Effector CD8-positive, alpha-beta T cell (primary cell): ENCODE measurements around the gene NAPSA.
"Not testable (repeated sequence)": the region's sequence is repeated elsewhere in the genome, so short reads cannot be mapped to it uniquely, and the experiment has no call there.

Experiments used
- DNase-seq: peaks from one replicate; lab custom pipeline; 2025; lab: John Stamatoyannopoulos, UW
- total RNA-seq, 4 experiments: gene quantifications; one replicate each; lab custom pipeline; 2026; lab: John Stamatoyannopoulos, UW

The NAPSA gene
- 0.18 to 3.2 (median 1.2) reads per million in 4 experiments for total RNA-seq

DNA sequence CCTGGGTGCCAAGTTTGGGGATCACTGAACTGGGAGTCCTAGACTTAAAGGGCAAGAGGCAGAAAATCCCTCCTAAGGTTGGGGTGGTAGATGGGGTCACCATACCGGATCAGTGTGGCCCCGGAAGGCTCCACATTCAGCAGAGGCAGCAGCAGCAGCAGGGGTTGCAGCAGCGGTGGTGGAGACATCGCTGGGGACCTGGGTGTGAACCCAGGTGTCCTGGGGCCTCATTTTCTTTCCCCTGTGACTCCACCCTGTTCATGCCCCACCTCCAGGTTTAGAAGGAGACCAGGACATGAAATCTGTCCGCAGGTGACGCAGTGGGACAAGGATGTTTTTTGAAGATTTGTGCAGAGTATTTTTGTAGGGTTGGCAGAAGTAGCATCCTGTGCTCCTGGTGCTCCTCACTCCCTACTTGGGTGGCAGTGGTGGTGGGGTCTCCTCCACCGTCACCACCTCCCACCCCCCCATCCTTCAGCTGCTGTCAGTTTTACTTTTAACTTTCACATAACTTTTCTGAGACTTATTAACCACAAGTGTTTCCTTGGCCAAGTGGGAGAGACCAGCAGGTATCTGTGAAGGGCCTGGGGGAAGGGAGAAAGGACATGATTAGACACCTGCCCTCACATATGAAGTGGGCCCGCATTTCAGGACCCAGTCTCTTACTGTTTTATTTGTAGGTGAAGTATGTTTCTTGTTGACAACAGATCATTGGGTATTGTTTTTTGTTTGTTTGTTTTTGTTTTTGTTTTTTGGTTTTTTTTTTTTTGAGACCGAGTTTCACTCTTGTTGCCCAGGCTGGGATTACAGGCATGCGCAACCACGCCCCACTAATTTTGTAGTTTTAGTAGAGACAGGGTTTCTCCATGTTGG lies at the start of gene NAPSA:
TSS of gene NAPSA (minus strand) at position 206 of the 873 bp plus-strand sequence. CDS start at position 188, 18 bp downstream.
- DNase-seq, result no peak

DNA sequence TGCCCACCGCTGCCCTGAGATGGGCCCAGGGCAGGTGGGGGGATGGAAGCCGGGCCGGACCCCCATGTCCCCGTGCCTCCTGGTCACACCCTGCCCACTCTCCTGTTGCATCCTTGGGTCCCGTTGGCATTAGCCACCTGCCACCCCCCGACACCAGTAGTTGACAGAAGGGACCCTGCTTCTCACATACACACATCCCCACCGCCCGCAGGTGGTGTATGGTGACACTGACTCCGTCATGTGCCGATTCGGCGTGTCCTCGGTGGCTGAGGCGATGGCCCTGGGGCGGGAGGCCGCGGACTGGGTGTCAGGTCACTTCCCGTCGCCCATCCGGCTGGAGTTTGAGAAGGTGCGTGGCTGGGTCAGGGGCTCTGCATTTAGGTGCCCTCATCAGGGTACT lies 48.1 kb upstream of the NAPSA start:
- no peak for DNase-seq

DNA sequence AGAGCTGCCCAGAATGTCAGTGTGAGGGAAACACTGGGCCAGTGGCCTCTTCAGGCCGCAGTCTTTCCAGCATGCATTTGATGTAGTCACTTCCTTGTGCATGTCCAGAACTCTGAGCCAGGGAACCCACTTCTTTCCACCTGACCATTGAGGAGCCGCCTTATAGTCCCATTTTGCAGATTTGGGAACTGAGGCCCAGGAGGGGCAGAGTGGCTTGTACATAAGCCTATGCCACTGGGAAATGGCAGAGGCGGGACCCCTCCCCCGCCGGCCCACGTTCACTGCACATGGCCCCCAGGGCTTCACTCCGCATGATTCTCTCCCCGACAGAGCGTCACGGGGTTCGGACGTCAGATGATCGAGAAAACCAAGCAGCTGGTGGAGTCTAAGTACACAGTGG lies 47.7 kb upstream of the NAPSA start:
- no peak for DNase-seq

DNA sequence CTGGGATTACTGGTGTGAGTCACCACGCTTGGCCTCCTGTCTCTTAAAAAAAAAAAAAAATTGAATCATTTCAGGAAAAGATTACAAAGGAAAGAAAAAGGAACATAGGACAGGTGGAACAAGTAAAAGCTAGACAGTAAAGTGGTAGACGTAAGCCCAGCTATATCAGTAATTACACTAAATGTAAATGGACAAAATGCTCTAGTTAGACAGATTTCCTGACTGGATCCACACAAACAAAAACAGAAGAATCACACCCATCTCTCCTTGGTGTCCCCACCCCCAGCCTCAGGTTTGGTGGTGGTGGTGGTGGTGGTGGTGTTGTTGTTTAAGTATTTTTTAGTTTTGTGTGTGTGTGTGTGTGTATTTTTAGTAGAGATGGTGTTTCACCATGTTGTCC lies 47.0 kb upstream of the NAPSA start:
- DNase-seq, result no peak

DNA sequence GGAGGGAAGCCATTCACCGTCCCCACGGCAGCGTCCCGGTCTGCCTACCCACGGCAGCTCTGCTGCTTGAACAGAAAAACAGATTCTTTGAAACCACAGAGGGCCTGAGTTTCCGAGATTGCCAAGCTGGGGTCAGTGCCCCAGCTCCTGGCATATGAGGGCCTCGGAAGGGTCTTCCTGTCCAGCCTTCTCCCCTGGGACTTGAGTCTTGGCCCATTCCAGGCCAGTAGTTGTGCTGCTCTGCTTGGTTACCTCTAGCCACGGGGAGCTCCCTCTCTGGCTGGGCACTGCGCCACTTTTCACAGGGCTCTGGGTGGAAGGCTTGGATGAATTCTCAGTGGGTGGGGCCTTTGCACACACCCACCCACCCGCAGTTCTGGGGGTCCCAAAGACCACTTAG lies 44.7 kb upstream of the NAPSA start:
- no peak for DNase-seq

DNA sequence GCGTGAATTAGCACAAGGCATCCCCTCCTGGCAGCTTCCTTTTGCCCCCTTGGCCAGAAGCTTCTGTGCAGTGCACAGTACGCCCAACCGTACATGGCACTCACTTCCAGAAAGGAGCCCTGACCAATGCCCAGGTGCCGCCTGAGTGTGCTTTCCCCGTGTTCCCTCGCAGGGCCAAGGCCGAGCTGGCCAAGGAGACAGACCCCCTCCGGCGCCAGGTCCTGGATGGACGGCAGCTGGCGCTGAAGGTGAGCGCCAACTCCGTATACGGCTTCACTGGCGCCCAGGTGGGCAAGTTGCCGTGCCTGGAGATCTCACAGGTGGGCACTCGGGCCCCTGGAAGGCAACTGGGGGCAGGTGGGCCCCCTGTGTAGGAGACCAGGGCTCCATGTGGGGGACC lies 43.9 kb upstream of the NAPSA start:
- DNase-seq, result no peak

DNA sequence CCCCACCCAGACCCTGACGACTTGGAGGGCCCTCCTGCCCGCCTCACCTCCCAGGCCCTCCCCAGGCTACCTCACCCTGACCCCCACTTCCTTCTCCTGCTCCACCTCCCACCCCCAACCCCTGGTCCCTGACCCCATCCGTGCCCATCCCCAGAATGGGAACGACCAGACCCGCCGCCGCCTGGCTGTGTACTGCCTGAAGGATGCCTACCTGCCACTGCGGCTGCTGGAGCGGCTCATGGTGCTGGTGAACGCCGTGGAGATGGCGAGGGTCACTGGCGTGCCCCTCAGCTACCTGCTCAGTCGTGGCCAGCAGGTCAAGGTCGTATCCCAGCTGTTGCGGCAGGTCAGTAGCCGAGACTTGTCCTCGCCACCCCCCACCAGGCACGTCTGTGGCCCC lies 41.4 kb upstream of the NAPSA start:
- no peak for DNase-seq

DNA sequence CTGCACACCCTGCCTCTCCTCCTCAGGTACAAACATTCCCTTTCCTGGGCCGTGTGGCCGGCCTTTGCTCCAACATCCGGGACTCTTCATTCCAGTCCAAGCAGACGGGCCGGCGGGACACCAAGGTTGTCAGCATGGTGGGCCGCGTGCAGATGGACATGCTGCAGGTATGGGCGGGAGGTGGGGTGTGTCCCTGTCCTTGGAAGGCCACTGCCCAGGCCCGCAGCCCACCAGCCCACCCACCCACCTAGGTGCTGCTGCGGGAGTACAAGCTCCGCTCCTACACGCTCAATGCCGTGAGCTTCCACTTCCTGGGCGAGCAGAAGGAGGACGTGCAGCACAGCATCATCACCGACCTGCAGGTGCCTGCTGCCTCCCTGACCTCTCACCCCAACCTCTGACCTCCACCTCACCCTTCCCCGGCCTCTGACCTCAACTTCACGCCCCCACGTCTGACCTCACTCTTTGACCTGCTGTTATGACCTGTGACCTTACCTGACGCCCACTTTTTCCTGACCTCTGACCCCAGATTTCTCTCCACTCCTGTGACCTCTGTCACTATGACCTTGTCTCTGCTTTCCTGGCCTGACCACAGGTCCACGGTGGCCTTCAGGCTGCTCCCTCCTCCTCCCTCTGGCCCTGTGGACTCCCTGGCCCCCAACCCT lies 40.8 kb upstream of the NAPSA start:
- no peak for DNase-seq

DNA sequence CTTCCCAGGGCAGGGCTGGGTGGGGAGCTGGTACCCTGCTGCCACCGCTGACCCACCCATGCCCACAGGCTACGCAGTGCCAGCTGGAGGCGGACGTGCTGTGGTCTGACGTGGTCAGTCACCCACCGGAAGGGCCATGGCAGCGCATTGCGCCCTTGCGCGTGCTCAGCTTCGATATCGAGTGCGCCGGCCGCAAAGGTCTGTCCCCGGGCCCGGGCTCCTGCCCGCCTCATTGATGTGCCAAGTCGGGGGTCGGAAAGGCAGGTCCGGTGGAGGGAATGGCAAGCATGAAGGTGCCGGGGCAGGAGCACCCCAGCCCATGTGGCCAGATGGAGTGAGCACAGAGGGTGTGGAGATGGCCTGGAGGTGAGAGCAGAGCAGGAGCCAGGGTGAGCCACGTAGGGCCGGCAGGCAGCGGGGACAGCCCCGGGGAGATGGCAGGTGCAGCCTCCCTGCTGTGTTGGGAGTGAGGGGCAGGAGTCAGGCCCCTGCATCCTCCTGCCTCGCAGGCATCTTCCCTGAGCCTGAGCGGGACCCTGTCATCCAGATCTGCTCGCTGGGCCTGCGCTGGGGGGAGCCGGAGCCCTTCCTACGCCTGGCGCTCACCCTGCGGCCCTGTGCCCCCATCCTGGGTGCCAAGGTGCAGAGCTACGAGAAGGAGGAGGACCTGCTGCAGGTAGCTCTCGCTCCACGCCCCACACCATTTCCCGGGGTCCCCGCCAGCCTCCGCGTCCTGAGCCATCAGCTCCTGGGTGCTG lies 37.3 kb upstream of the NAPSA start:
- DNase-seq, result no peak

DNA sequence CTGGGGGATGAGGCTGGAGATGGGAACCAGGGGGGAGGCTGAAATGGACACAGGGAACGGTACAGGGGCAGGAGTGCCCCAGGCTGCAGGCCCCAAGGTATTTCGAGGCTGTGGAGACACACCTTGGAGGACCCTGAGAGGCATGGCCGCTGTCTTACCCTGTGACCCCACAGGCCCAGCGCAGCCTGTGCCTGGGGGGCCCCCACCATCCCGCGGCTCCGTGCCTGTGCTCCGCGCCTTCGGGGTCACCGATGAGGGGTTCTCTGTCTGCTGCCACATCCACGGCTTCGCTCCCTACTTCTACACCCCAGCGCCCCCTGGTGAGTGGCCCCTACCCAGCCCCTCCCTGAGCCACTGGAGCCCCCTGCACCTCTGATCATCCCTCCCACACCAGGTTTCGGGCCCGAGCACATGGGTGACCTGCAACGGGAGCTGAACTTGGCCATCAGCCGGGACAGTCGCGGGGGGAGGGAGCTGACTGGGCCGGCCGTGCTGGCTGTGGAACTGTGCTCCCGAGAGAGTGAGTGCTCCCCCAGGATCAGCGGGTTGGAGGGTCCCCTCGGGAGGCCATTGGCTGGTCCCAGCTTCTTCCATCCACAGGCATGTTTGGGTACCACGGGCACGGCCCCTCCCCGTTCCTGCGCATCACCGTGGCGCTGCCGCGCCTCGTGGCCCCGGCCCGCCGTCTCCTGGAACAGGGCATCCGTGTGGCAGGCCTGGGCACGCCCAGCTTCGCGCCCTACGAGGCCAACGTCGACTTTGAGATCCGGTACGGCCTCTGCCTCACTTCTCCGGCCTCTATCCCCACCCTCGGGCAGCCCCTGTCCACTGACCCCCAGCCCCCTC lies 36.4 kb upstream of the NAPSA start:
- DNase-seq, result no peak

DNA sequence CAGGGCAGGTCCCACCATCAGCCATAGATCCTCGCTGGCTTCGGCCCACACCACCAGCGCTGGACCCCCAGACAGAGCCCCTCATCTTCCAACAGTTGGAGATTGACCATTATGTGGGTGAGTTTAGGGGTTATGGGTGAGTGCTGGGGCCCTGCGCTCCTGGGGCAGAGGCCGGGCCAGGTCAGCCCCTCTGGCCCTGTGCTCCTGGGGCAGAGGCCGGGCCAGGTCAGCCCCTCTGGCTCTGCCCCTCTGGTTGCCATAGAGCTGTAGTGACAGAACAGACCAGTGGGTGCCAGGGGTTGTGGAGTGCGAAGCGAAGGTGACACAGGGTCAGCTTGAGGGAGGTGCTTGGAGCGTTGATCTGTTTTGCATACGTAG lies 33.9 kb upstream of the NAPSA start:
- DNase-seq, result no peak

DNA sequence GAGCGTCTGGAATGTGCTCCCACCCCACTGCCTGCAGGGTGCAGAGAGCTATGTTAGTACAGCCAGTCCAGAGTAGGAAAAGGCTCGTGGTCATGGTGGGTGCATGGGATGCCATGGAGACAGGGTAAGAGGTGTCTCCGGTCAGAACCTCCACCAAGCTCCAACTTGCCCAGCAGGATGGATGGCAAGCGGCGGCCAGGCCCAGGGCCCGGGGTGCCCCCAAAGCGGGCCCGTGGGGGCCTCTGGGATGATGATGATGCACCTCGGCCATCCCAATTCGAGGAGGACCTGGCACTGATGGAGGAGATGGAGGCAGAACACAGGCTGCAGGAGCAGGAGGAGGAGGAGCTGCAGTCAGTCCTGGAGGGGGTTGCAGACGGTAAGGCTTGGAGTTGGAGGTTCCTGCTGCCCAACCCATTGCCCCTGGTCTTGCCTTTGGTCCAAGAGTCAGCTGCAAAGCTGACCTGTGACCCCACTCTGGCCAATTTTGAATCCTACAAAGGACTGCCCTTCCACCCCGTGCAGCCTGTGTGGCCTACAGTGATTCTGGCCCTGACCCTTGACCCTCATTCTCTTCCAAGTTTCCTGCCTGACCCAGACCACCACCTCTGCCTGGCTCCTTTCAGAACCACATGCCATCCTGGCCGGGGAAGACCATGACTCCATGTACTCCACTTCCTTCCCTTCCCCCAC lies 33.4 kb upstream of the NAPSA start:
- no peak for DNase-seq

DNA sequence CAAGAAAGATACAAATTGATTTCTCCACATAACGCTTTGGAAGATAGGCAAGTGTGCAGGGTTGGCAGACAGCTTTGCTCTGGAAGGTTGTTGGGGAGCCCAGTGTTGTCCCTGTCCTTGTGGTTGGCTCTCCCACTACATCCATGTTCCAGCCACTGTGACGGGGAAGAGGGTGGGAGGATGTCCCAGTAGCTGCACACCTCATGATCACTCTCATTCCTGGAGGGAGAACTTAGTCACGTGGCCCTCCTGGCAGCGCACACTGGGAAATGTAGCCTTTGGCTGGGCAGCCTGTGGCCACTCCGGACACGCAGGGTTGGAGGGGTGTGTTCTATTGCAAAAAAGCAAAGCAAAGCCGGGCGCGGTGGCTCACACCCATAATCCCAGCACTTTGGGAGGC lies 28.6 kb upstream of the NAPSA start:
- DNase-seq, result no peak

DNA sequence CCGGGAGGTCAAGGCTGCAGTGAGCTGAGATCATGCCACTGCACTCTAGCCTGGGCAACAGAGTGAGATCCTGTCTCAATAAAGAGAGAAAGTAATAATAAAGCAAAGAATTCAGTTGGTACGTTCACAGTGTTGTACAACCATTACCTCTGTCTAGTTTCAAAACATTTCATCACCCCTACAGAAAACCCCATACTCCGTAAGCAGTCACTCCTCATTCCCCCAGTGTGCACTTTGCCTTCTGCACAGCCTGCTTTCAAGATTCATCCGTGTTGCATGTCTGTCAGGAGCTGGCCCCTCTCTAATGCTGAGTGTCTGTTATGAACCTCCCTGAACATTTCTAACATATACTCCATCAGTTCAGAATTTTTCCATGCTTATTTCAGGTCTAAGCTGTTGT lies 28.1 kb upstream of the NAPSA start:
- no peak for DNase-seq

DNA sequence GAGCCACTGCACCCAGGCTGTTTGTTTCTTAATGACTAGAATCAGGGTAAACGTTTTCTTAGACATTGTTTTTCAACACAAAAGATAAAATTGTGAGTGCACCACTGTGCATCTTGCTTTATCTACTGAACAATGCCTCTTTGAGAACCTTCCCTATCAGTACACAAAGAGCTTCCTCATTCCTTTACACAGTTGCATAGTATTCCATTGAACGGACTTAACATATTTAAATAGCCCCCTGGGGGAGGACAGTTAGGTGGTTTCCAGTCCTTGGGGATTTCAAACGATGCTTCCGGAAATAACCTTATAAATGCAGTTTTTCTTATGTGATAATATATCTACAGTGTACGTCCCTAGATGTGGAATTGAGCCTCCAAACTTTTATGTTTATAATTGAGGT lies 27.3 kb upstream of the NAPSA start:
- no peak for DNase-seq

DNA sequence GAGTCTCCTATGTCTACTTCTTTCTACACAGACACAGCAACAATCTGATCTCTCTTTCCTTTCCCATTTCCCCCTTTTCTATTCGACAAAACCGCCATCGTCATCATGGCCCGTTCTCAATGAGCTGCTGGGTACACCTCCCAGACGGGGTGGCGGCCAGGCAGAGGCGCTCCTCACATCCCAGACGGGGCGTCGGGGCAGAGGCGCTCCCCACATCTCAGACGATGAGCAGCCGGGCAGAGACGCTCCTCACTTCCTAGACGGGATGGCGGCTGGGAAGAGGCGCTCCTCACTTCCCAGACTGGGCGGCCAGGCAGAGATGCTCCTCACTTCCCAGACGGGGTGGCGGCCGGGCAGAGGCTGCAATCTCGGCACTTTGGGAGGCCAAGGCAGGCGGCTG lies 25.5 kb upstream of the NAPSA start:
- not testable (repeated sequence) for DNase-seq

DNA sequence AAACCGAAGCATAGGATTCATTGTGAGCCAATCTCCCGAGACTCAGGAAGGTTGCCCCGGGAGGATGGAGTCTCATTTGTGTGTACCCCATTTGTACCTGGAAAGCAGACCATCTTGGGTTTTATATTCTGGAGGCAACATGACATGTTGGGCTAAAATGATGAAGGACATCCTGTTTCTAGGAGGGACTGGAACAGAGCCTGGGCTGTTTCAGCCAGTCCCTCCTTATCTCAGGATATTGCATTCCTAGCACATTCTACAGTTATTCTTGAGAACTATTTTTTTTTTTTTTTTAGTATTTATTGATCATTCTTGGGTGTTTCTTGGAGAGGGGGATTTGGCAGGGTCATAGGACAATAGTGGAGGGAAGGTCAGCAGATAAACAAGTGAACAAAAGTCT lies 24.9 kb upstream of the NAPSA start:
- not testable (repeated sequence) for DNase-seq

DNA sequence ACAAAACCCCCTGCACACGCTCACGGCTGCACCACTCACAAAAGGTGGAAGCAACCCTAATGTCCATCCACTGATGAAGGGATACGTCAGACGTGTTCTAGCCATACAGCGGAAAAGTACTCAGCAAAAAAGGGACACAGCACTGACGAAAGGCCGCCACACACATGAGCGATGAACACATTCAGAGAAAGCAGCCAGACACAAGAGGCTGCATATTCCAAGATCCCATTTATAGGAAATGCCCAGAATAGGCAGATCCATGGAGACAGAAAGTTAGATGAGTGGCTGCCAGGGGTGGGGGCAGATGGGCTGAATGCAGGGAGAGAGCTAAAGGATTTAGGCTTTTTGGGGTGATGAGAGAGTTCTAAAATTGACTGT lies 22.4 kb upstream of the NAPSA start:
- DNase-seq, result no peak

DNA sequence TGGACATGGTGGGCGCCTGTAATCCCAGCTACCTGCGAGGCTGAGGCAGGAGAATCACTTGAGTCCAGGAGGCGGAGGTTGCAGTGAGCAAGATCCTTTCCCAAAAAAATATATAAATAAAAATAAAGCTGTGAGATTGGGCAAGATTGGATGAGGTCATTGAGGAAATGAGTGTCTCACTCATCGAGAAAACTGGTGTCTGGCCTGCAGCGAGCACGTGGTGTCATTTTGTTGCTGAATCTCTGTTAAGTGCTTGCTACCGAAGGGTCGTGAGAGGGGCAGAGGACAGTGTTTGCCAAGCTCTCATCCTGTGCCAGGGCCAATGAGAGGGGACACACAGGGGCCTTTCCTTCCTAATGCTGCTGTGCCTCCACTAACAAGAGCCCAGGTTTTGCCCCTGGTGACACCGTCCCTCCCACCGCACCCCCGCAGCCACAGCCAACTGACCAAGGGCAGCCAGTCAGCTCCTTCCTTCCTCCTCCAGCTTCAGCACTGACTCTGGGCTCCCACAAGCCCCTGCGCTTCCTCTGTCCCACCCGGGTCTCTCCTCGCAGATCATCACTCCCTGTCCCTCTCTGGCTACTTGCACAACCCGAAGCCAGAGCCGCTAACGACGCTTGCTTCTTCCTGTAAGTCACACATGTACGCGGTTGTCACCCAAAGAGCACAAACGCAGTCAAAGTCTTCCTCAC lies 21.9 kb upstream of the NAPSA start:
- no peak for DNase-seq

DNA sequence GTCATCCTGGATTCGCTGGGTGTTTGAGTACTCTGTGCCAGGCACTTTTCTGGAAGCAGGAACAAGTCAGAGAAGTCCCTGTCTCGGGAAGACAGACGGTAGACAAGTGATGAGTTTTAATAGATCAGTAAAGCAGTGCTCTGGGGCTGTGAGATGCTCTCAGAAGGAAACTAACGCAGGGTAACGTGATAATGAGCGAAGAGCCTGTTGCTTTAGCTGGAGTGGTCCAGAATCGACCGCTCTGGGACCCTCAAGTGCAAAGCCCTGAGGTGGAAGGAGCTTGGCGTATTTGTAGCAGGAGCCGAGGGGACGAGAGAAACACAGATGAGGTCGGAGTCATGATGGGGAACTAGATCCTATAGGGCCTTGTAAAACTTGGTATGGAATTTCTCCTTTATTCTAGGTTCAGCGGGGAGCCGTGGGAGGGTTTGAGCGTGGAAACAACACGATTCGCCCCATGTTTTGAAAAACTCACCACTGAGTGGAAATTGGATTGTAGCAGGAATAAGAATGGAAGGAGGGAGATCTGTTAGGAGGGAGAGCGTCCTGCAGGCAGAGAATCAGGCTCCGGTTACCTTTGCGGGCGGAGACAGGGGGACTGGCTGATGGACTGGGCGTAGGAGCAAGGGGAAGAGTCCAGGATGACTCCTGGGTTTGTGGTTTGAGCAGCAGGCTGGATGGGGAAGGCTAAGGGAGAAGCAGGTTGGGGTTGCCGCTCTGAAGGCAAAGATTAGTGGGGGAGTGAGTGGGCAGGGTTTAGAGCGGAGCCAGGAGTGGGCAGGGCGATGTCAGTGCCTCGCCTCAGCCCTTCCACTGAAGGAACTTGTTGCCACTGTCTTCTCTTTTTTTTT lies 19.5 kb upstream of the NAPSA start:
- no peak for DNase-seq
